KMS-11 (cell line): ENCODE data around the gene LSR.

Experiments used
- H2AFZ ChIP-seq: fragments of 200-600 bp; sonication (generic); 2 replicates; pipeline ENCODE4 v1.6.1; 2016; ENCODE audit warnings: antibody characterized with exemption, mixed run types, low read depth
- H3K27ac ChIP-seq: fragments of 200-600 bp; sonication (generic); 2 replicates; pipeline ENCODE4 v1.6.1; 2016; ENCODE audit warnings: mild to moderate bottlenecking, mixed run types
- H3K27me3 ChIP-seq: fragments of 200-600 bp; sonication (generic); 2 replicates; pipeline ENCODE4 v1.6.1; 2017; ENCODE audit warnings: mild to moderate bottlenecking, low read depth, mixed run types, moderate library complexity; ENCODE audit not compliant: insufficient read depth
- H3K36me3 ChIP-seq: fragments of 200-600 bp; sonication (generic); 2 replicates; pipeline ENCODE4 v1.6.1; 2017; ENCODE audit warnings: mild to moderate bottlenecking, mixed run types; ENCODE audit not compliant: insufficient read depth
- H3K4me1 ChIP-seq: fragments of 200-600 bp; sonication (generic); 2 replicates; pipeline ENCODE4 v1.6.1; 2016; ENCODE audit warnings: mild to moderate bottlenecking, low read depth, mixed run types; ENCODE audit not compliant: poor library complexity, severe bottlenecking
- H3K4me2 ChIP-seq: fragments of 200-600 bp; sonication (generic); 2 replicates; pipeline ENCODE4 v1.7.0; 2016; ENCODE audit warnings: mild to moderate bottlenecking, mixed run types
- H3K4me3 ChIP-seq: fragments of 200-600 bp; sonication (generic); IDR thresholded peaks from 2 replicates; pipeline ENCODE4 v1.6.1; 2017; ENCODE audit warnings: low read depth, low read length, mixed read lengths; ENCODE audit not compliant: insufficient read depth
- H3K79me2 ChIP-seq: fragments of 200-600 bp; sonication (generic); 2 replicates; pipeline ENCODE4 v1.6.1; 2016; ENCODE audit warnings: low read depth, mixed run types; ENCODE audit not compliant: insufficient read depth
- H3K9ac ChIP-seq: fragments of 200-600 bp; sonication (generic); 2 replicates; pipeline ENCODE4 v1.6.1; 2016; ENCODE audit warnings: mild to moderate bottlenecking, mixed run types
- H4K20me1 ChIP-seq: fragments of 200-600 bp; sonication (generic); 2 replicates; pipeline ENCODE4 v1.6.1; 2016; ENCODE audit warnings: mild to moderate bottlenecking, mixed run types; ENCODE audit not compliant: insufficient read depth
- CTCF ChIP-seq: fragments of 200-600 bp; sonication (generic); conservative IDR thresholded peaks from 2 replicates; pipeline ENCODE4 v1.6.1; 2017; ENCODE audit warnings: low read depth, mild to moderate bottlenecking, antibody characterized with exemption, low read length, moderate library complexity, mixed read lengths

LSR gene

GRCh38 chr19:35204799-35205732, 43.7 kb upstream of the LSR start:
- Histone ChIP-seq H3K4me3 (no peak overlapping the region), H2AFZ (peak overlapping the region; percentile 57; the same call in 1 of the 2 replicates), H3K36me3 (no peaks in the 10 kb centered on the region), H3K79me2 (no peaks in the 10 kb centered on the region), H3K27me3 (no peaks in the 10 kb centered on the region), H3K9ac (no peak overlapping the region; the same call in 1 of the 2 replicates), H3K4me2 (peak overlapping the region; percentile 42), H3K4me1 (peaks cover 45% of the 10 kb centered on the region), H3K27ac (peak overlapping the region; percentile 78), H4K20me1 (no peaks in the 10 kb centered on the region)
- no peak for TF ChIP-seq CTCF

GRCh38 chr19:35205733-35206323, 43.0 kb upstream of the LSR start:
- Histone ChIP-seq H3K36me3 (no peaks in the 10 kb centered on the region), H3K4me2 (peak overlapping the region; percentile 42), H2AFZ (peak overlapping the region; percentile 57; the same call in 1 of the 2 replicates), H3K27me3 (no peaks in the 10 kb centered on the region), H3K9ac (no peak overlapping the region), H3K4me1 (peaks cover 51% of the 10 kb centered on the region), H3K27ac (peak overlapping the region; percentile 78), H4K20me1 (no peaks in the 10 kb centered on the region), H3K4me3 (no peak overlapping the region), H3K79me2 (no peaks in the 10 kb centered on the region)
- no peak for TF ChIP-seq CTCF

- Histone ChIP-seq H4K20me1 (no peaks in the 10 kb centered on the region), H2AFZ (peak overlapping the region; percentile 8; the same call in 1 of the 2 replicates), H3K9ac (peak overlapping the region; percentile 25), H3K27me3 (no peaks in the 10 kb centered on the region), H3K36me3 (no peaks in the 10 kb centered on the region), H3K27ac (peak overlapping the region; percentile 78), H3K4me2 (peak overlapping the region; percentile 42), H3K4me1 (peaks cover 56% of the 10 kb centered on the region), H3K79me2 (no peaks in the 10 kb centered on the region), H3K4me3 (no peak overlapping the region)
- no peak for TF ChIP-seq CTCF
These were observed 42.4 kb upstream of the LSR start for GRCh38 chr19:35206379-35206778.

GRCh38 chr19:35206855-35207254, 41.9 kb upstream of the LSR start:
- TF ChIP-seq CTCF: no peak
- peaks cover 61% of the 10 kb centered on the region for H3K4me1 ChIP-seq
- H3K27ac ChIP-seq: peak overlapping the region; percentile 78
- no peaks in the 10 kb centered on the region for H3K36me3 ChIP-seq
- peak overlapping the region; percentile 42; the same call in 1 of the 2 replicates for H3K4me2 ChIP-seq
- peak overlapping the region; percentile 25 for H3K9ac ChIP-seq
- no peaks in the 10 kb centered on the region for H3K27me3 ChIP-seq
- H3K4me3 ChIP-seq: no peak overlapping the region
- peak overlapping the region; percentile 8; the same call in 1 of the 2 replicates for H2AFZ ChIP-seq
- no peaks in the 10 kb centered on the region for H3K79me2 ChIP-seq
- H4K20me1 ChIP-seq: no peaks in the 10 kb centered on the region
